ENCODE measurements around the gene DHRS4L2.
"Not testable (repeated sequence)": the region's sequence is repeated elsewhere in the genome, so short reads cannot be mapped to it uniquely, and the experiment has no call there.

Gene DHRS4L2

DNA sequence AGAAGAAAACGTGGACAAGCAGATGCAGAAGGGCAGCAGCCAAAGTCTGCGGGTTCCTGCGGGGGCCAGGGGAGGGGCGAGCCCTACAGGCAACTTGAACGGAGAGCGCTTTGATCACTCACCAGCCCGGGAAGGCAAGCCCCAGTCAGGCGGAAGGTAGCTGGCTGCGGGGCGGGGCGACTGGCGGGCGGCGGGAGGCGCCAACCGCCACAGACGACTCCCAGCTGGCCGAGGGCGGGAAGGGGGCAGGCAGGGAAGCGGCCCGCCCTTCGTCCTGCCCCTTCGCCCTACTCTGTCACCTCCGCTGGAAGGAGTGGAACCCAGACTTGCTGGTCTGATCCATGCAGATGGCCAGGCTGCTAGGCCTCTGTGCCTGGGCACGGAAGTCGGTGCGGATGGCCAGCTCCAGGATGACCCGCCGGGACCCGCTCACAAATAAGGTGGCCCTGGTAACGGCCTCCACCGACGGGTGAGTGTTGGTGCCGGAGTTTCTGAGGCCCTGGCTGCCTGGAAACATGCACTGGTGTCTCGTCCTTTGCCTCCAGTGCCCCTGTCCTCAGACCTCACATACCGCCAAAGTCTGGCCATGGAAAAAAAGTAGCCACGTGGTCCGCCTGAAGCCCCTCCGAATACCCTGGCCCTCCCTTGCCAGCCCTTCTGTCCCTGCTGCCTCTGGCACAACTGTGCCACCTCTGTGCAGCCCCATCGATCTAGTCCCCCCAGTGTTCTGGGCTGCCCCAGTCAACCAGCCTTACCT is at the start of gene DHRS4L2:
Gene DHRS4L2, plus strand, starts transcription at position 323 of the 757 bp plus-strand sequence. Its CDS starts 19 bp downstream, at position 342.
- peak; percentile 39 for DNase-seq

DNA sequence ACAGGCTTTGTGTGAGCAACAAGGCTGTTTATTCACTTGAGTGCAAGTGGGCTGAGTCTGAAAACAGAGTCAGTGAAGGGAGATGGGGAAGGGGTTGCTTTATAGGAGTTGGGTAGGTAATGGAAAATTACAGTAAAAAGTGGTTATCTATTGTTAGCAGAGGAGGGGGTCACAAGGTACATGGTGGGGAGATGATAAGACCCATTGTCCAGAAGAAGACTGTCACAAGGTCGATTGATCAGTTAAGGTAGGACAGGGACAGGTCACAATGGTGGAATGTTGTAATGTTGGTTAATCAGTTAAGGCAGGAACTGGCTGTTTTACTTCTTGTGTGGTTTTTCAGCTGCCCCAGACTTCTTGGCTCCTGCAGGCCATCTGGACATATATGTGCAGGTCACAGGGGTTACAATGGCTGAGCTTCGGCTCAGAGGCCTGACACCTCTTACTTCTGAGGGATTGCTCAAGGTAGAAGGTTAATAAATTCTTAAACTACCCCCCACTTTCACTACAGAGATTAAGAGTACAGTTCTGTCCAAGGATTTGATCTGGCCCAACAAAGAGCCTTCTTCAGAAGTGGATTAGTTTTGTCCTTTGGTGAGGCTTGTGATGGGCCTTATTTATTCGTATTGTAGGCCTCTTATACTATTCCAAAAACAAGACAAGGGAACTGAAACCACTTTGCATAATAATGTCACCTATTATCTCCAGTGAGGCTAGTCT is 49.0 kb upstream of the DHRS4L2 start:
- no peak for DNase-seq

DNA sequence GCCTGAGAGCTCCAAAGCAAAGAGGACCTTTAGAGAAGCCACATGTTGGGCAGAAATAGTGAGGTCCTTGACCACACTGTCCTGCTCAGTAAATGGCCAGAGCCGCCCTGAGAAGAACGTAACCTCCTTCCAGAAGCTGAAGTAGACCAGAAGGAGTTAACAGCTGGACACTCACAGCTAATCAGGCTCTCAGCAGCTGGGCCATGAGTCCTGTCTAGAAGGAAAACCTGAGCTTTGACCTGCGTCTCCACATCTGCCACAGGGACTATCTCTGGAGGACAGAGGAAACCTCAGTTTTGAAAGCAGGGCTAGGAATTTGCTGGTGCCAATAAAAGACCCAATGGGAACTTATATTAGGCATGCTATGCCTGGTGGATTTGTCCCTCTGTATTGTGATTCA is 47.5 kb upstream of the DHRS4L2 start:
- DNase-seq = no peak

DNA sequence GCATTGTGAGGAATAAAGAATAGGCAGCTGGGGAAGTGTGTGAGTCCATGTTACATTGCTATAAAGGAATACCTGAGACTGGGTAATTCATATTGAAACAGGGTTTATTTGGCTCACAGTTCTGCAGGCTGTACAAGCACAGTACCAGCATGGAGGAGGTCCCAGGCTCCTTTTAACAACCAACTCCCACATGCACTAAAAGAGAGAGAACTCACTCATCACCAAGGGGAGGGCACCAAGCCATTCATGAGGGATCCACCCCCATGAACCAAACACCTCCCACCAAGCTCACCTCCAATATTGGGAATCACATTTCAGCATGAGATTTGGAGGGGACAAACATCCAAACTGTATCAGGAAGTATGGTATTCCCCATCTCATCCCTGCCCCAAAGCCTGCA is 47.1 kb upstream of the DHRS4L2 start:
- no peak for DNase-seq

DNA sequence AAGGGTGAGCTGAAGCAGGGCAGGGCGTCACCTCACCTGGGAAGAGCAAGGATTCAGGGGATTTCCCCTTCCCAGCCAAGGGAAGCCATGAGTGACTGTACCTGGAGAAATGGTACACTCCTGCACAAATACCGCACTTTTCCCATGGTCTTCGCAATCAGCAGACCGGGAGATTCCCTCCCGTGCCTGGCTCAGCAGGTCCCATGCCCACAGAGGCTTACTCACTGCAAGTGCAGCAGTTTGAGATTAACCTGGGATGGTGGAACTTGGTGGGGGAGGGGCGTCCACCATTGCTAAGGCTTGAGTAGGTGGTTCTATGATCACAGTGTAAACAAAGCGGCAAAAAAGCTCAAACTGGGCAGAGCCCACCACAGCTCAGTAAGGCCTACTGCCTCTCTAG is 46.1 kb upstream of the DHRS4L2 start:
- DNase-seq = no peak

DNA sequence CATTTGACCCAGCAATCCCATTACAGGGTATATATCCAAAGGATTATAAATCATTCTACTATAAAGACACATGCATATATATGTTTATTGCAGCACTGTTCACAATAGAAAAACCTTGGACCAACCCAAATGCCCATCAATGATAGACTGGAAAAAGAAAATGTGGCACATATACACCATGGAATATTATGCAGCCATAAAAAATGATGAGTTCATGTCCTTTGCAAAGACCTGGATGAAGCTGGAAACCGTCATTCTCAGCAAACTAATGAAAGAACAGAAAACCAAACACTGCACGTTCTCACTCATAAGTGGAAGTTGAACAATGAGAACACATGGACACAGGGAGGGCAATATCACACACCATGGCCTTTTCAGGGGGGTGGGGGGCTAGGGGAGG is 39.7 kb upstream of the DHRS4L2 start:
- DNase-seq = not testable (repeated sequence)

DNA sequence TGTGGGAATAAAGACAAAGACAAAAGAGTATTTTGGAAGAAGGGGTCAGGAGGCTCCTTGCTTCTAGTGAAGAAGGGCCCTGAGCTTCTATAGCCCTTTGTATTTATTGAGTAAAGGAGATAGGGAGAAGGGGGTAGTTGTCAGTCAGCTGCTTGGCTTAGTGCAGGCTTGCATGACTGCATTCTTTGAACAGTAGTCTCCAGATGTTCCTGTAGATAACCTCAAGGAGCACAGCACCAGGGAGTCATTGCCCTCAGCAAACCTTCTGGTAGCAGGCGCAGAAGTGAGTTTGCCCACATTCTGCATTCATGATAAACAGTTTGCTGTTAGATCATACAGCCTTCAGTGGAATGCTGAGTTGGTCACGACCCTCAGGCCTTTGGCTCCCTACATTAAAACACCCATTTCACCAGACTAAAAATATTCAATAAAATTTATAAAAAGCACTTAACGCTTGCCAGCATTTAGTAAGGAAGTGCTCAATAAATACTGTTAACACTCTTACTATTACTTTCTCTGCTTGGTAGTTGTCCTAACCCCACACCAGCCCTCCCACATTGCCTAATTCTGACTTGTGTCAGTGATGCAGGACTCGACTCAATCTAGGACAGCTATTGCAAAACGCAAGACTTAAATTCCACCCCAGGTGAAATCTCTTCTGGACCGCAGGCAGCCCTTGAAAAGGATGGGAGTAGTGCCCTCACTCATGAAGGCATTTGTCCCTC is 38.2 kb upstream of the DHRS4L2 start:
- no peak for DNase-seq

DNA sequence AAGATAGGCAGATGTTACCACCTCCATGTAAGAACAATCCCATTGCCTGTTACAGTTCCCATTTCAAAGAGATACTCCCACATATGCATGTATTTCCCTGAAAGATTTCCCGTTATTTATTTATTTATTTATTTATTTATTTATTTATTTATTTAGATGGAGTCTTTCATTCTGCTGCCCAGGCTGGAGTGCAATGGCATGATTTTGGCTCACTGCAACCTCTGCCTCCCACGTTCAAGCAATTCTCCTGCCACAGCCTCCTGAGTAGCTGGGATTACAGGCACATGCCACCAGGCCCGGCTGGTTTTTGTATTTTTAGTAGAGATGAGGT is 37.6 kb upstream of the DHRS4L2 start:
- not testable (repeated sequence) for DNase-seq

DNA sequence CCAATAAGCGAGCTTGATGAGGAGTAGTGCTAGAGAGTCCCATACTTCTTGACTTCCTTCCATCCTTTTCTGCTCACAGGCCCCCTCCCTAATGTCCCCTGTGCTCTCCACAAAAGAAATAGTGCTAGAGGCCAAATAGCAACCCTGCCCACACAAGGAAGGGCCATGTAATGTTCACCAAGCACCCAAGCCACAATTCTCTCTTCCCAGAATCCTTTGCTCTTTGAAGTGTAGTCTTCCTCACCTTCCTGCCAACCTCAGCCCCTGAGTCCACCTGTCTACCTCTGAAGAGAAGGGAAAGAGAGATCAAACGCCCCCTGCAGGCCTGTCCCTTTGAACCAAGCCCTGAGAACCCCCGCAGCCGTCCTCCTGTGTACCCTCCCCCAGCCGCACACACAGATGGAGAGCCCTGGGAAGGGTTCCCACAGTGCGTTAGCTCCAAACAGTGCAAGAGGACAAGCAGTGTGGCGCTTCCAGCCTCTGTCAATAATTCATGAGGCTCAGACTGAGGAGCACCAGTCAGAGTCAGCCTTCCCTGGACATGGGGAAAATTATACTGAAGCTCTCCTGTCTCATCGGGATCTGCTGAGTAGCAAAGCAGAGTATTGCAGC is 37.0 kb upstream of the DHRS4L2 start:
- DNase-seq = no peak

DNA sequence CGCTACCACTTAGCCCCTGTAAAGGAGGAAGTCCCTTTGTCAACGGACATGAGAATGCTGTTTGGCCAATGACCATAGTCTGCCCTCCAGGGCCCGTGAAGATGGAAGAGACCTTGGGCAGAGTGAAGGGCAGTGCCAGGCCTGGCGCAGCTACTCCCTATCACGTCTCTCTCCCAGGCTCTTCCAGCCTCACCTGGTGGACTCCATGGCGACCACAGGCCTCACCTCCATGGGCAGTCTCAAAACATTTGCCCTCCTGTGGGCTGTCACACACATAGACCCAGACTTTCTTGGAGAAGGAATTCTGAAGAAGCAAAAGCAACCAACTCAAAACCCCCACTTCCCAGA is 35.6 kb upstream of the DHRS4L2 start:
- DNase-seq = not testable (repeated sequence)

DNA sequence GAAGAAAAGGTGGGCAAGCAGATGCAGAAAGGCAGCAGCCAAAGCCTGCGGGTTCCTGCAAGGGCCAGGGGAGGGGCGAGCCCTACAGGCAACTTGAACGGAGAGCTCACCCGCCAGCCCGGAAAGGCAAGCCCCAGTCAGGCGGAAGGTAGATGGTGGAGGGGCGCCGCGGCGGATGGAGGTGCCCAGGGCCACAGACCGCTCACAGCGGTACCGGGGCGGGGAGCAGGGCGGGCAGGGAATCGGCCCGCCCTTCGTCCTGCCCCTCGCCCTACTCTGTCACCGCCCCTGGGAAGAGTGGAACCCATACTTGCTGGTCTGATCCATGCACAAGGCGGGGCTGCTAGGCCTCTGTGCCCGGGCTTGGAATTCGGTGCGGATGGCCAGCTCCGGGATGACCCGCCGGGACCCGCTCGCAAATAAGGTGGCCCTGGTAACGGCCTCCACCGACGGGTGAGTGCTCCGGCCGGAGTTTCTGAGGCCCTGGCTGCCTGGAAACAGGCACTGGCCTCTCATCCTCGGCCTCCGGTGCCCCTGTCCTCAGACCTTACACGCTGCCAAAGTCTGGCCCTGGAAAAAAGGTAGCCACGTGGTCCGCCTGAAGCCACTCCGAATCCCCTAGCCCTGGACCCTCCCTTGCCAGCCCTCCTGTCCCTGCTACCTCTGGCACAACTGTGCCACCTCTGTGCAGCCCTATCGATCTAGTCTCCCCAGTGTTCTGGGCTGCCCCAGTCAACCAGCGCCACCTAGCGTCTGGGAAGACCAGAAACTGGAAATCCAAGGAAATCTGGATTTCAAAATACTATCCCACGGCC is 35.1 kb upstream of the DHRS4L2 start, which contains the start of gene DHRS4:
Gene DHRS4, plus strand, starts transcription at position 307 of the 815 bp plus-strand sequence. Its CDS starts 19 bp downstream, at position 326.
- DNase-seq = peak; percentile 76

DNA sequence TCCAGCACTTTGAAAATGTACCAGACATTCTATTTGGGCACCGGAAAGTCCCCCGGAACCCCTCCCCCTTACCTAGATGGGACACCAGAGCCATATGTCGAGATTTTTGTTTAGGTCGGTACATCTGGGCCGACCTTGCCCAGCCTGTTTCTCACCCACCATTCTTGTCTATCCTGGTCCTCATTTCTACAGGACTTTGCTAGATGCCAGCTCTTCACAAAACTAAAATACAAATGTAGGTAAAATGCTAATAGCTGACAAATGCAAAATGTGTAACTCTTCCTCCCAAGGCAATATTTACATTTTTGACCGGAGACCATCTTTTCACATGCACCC is 34.5 kb upstream of the DHRS4L2 start:
- DNase-seq = not testable (repeated sequence)

DNA sequence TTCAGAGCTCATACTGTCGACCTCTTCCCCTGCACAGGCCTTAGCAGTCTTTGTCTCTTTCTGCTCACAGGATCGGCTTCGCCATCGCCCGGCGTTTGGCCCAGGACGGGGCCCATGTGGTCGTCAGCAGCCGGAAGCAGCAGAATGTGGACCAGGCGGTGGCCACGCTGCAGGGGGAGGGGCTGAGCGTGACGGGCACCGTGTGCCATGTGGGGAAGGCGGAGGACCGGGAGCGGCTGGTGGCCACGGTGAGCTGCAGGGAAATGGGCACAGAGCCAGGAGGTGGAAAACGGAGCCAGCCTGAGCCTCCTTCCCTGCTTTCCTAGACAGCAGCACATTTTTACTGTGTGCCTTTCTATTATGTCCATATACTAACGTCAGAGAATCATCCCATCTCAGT is 33.8 kb upstream of the DHRS4L2 start:
- DNase-seq = not testable (repeated sequence)

DNA sequence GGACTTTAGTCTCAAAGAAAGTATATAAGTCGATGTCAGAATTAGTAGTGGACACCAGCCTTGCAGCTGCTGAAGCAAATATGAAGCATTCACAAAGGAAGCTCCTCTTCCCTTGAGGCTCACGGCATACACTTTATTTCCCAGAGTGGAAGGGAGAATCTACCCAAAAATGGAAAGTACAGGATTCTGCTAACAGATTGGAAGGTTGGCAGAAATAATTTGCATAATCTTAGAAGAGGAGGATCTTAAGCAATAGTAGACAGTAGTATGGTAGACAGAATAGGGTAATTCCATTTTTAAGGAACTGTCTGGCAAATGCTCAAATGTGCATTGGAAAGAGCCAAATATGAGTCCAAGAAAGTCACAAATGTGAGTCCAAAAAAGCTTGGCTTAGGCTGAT is 32.9 kb upstream of the DHRS4L2 start:
- DNase-seq = not testable (repeated sequence)

DNA sequence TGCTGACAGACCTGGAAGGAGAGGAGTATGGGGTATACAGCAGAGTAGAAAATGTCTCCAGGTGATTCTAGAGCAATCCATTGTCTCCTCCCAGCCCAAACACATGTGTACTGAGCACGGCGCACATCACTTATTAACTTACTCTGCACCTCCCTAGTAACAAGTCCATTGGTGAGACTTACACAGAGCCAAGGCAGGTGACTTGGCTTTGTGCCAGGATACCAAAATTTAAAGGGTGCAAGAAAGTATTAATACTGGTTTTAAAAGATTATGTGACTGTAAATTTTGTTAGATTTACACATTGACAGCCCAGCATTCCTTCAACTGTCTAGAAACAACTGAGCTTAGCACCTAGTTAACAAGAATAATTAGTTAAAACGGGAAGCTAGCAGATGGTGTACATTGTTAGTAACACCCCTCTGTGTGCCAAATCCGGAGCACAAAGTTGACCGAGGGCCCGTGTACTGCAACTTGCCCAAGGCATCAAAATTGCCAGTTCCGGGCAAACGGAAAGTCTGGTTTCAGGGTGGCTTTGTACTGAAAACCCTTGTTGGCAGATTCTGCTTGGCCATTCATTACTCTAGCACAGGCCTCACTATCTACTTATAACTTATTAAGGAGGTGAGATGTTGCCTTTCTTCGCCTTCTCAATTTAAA is 30.7 kb upstream of the DHRS4L2 start:
- not testable (repeated sequence) for DNase-seq

DNA sequence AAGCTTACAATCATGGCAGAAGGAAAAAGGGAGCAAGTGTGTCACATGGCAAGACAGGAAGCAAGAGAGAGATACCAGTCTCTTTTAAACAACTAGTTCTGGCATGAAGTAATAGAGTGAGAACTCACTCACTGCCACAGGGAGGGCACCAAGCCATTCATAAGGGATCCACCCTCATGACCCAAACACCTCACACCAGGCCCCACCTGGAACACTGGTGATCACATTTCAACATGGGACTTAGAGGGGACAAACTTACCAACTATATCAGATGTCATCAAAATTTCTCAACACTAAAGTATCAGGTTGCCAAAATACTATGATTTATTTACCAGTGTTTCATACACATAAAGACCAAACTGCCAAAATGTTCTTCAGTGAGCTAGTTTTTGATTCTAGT is 27.8 kb upstream of the DHRS4L2 start:
- not testable (repeated sequence) for DNase-seq

DNA sequence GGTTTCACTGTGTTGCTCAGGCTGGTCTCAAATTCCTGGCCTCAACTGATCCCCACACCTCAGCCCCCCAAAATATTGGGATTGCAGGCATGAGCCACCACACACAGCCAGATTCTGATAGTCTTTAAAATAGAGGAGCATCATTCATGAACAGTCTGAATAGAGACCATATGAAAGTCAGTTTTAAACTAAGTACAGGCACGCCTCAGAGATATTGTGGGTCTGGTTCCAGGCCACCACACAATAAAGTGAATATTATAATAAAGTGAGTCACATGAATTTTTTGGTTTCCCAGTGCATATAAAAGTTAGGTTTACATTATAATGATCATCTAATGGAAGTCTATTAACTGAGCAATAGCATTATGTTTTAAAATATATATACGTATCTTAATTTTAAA is 27.0 kb upstream of the DHRS4L2 start:
- not testable (repeated sequence) for DNase-seq

DNA sequence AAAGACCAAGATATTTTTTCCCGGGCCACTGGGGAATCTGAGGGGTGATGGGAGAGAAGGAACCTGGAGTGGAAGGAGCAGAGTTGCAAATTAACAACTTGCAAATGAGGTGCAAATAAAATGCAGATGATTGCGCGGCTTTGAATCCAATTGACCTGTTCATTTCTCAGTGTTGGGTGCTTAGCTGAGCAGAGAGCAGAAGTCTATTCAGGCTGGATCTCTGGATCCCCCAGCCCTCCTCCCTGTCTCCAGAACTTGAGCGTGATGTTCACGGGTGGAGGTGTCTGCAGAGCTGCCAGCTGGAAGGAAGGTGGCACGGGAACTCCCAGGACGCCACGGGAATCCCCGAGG is 19.6 kb upstream of the DHRS4L2 start:
- DNase-seq = not testable (repeated sequence)

DNA sequence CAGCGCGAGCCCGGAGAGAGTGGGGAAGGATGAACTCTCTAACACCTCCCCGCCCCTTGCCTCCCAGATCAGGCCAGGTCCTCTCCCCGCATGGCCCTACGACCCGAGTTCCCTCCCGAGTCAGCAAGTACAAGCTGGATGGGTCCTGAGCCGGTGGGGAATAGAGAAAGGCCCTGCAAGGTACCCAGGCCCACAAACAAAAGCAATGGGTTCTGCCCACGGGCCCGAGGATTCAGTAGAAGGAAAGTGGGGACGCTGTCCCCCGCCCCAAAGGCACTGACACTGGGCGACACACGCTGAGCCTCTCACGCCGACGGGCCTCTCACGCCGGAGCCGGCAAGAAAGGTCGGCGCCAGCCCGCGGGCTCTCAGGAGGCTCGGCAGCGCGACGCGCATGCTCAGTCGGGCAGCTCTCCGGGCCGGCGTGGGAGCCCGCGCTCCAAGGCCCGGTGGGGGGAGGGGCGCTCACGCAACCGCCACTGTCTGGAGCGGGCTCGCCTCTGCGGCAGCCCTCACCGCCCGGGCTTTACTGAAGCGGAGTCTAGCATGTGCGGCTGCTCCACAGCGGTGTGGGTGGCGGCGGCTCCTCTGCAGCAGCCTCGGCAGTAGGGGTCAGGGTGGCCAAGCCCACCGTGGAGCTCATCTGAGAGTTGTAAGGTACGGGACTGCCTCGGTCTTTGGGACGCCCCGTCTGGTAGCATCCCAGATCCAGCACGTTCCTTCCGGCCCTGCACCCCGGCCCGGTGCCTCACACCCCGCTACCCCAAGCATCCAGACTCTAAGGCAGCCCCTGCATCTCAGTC is 19.0 kb upstream of the DHRS4L2 start:
- DNase-seq = not testable (repeated sequence)

DNA sequence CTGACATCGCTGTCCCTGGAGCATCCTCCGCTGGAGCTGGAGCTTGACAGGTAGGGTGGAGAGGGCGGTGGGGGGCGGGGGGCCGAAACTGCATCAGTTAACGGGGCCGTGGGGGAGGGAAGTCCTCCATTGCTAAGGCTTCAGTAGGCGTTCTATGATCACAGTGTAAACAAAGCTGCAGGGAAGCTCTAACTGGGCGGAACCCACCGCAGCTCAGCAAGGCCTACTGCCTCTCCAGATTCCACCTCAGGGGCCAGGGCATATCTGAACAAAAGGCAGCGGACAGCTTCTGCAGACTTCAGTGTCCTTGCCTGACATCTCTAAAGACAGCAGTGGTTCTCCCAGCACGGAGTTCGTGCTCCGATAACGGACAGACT is 18.5 kb upstream of the DHRS4L2 start:
- not testable (repeated sequence) for DNase-seq

DNA sequence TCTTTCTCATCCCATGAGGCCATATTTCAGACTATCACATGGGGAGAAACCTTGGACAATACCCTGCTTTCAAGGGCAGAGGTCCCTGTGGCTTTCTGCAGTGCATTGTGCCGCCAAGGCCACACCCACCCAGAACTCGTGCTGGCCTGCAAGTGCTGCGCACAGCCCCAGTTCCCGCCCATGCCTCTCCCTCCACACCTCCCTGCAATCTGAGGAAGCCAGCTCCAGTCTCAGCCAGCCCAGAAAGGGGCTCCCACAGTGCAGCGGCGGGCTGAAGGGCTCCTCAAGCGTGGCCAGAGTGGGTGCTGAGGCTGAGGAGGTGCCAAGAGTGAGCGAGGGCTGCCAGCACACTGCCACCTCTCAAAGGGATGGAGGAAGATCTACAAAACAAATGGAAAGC is 15.6 kb upstream of the DHRS4L2 start:
- DNase-seq = not testable (repeated sequence)

Measured in NCI-H1436 (cell line).